Prostate gland (tissue), 2 donors: ENCODE data around the gene CSTPP1. TPM values are rescaled to one million over a fixed set of nuclear protein-coding genes. Genes with fewer than 3 reads are reported as not detected.

ENCODE experiments used
- DNase-seq: peaks from one replicate; pipeline ENCODE4 v3.0.0-alpha.2; 2019; ENCODE audit warnings: low spot score
- H3K27ac ChIP-seq, 2 donors: fragments of 200-600 bp; sonication (generic); 2 replicates each; pipeline ENCODE4 v1.5.1; 2017 to 2019
- H3K27me3 ChIP-seq: fragments of 200-600 bp; sonication (generic); replicated peaks from 2 replicates; pipeline ENCODE4 v1.5.1; 2019; ENCODE audit not compliant: insufficient read depth
- H3K36me3 ChIP-seq, 2 donors: fragments of 200-600 bp; sonication (generic); 1 replicate in 1 of 2; 2 replicates in 1 of 2; pipeline versions ENCODE4 v1.5.1 to v1.8.1; 2017 to 2019
- H3K4me1 ChIP-seq: fragments of 200-600 bp; sonication (generic); replicated peaks from 2 replicates; pipeline ENCODE4 v1.5.1; 2019
- H3K4me3 ChIP-seq, 2 donors: fragments of 200-600 bp; sonication (generic); 2 replicates each; pipeline ENCODE4 v1.5.1; 2017 to 2019
- H3K9me3 ChIP-seq: fragments of 200-600 bp; sonication (generic); 2 replicates; pipeline ENCODE4 v1.5.1; 2017
- POLR2A ChIP-seq: fragments of 450-650 bp; IDR thresholded peaks from one replicate; pipeline ENCODE4 v1.6.1; 2016; ENCODE audit warnings: antibody characterized with exemption, mild to moderate bottlenecking
- POLR2AphosphoS5 ChIP-seq: sonication (generic); formaldehyde crosslinking; IDR thresholded peaks from one replicate; pipeline ENCODE4 v1.6.1; 2017; ENCODE audit warnings: antibody characterized with exemption
- WGBS: methylation state at CpG from one replicate; pipeline ENCODE4 v1.1.5; 2018; 5-methylcytosine and 5-hydroxymethylcytosine counted together
- intact Hi-C: fragments of 100-400 bp; cut with DNase I; formaldehyde crosslinking; loops from one replicate; pipeline ENCODE4 v1.14.2; 2022
- total RNA-seq, 2 donors: library from RNA; depleted of rRNA; stranded (reverse); fragments of >200 nt; gene quantifications; one replicate each; pipeline ENCODE4 v1.1.0, GENCODE V29; 2016
- TF ChIP-seq, protein P1 (sequence below), 4 experiments: fragments of 200-600 bp in 2 of 4; fragments of 450-650 bp in 2 of 4; sonication (generic) in 2 of 4; IDR thresholded peaks; 1 replicate in 3 of 4; 2 replicates in 1 of 4; pipeline ENCODE4 v1.5.1; 2016 to 2019; ENCODE audit warnings: antibody characterized with exemption in 4 of 4, mild to moderate bottlenecking in 2 of 4, moderate library complexity in 2 of 4

CSTPP1 gene
- total RNA-seq, 2 donors from 2014 or later: 28.5 to 47.0 TPM

DNA sequence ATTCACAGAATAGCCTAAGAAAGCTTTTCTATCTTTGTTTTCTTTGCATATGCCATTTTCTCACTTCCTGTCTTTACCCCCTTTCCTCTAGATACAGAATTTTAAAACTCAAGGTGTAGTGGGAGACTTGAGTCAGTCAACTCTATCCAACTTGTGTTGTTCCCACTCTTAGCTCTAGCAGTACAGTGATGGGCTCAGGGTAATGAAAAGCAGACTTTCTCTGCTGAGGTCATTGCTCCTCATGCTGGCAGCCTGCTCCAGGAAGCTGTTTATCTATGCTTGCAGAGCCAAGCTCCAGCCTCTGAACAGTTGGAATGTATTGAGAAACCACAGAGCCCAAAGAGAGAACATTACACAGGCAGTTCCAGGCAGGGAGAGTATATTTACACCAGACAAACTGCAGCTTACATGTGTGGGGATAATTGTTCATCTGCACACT is 68.1 kb downstream of the CSTPP1 start:
- no peak overlapping the region for H3K4me3 ChIP-seq
- H3K36me3 ChIP-seq: no peaks in the 10 kb centered on the region
- H3K9me3 ChIP-seq: no peaks in the 10 kb centered on the region
- peak; percentile 82 for DNase-seq
- H3K4me1 ChIP-seq: no peaks in the 10 kb centered on the region
- H3K27ac ChIP-seq: peak overlapping the region in 1 of 2 donors; percentile 32
- intact Hi-C loops: no loop called here
- peak; percentile 89 for TF ChIP-seq POLR2AphosphoS5
- TF ChIP-seq, protein P1, sequence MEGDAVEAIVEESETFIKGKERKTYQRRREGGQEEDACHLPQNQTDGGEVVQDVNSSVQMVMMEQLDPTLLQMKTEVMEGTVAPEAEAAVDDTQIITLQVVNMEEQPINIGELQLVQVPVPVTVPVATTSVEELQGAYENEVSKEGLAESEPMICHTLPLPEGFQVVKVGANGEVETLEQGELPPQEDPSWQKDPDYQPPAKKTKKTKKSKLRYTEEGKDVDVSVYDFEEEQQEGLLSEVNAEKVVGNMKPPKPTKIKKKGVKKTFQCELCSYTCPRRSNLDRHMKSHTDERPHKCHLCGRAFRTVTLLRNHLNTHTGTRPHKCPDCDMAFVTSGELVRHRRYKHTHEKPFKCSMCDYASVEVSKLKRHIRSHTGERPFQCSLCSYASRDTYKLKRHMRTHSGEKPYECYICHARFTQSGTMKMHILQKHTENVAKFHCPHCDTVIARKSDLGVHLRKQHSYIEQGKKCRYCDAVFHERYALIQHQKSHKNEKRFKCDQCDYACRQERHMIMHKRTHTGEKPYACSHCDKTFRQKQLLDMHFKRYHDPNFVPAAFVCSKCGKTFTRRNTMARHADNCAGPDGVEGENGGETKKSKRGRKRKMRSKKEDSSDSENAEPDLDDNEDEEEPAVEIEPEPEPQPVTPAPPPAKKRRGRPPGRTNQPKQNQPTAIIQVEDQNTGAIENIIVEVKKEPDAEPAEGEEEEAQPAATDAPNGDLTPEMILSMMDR (IDR thresholded peaks at IDR 0.05): no peak
- no peaks in the 10 kb centered on the region for H3K27me3 ChIP-seq

DNA sequence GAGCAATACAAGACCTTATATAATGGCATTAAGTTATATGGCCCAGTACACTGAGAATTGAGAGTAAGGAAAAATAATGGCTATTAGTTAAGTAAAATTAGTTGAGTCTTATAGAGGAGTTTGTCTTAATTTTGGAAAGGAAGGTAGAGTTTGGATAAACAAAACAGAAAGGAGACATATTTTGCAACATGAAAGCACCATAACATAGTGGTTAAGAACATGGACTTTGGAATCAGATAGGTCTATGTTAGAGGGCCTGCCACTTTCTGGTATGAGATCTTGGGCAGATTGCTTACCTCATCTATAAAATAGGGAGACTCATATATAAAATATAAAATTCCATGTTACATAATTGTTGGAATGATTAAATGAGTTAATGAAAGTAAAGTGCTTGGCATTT is 68.9 kb downstream of the CSTPP1 start:
- H3K4me1 ChIP-seq: no peaks in the 10 kb centered on the region
- H3K27me3 ChIP-seq: no peaks in the 10 kb centered on the region
- TF ChIP-seq POLR2AphosphoS5 (no peak), POLR2A (no peak)
- TF ChIP-seq, protein P1 (IDR thresholded peaks at IDR 0.05): no peak

GRCh38 chr11:47007579-47007978 is 71.0 kb downstream of the CSTPP1 start:
- H3K4me1 ChIP-seq: no peaks in the 10 kb centered on the region
- 60% methylated on average over 2 of the region's 2 CpGs for WGBS
- H3K36me3 ChIP-seq: no peaks in the 10 kb centered on the region
- no peaks in the 10 kb centered on the region for H3K9me3 ChIP-seq
- intact Hi-C loops: no loop called here
- no peak overlapping the region for H3K27ac ChIP-seq
- H3K4me3 ChIP-seq: no peak overlapping the region
- H3K27me3 ChIP-seq: no peaks in the 10 kb centered on the region
- no peak for DNase-seq
- TF ChIP-seq, protein P1 (IDR thresholded peaks at IDR 0.05): no peak
- no peak for TF ChIP-seq POLR2A

More for the DNA sequence above, 68.9 kb downstream of the CSTPP1 start:
- intact Hi-C loops: no loop called here
- H3K4me3 ChIP-seq: no peak overlapping the region
- no peaks in the 10 kb centered on the region for H3K9me3 ChIP-seq
- no peaks in the 10 kb centered on the region for H3K36me3 ChIP-seq
- H3K27ac ChIP-seq: peak overlapping the region in 1 of 2 donors; percentile 32
- DNase-seq: no peak

GRCh38 chr11:47010179-47010578 is 73.6 kb downstream of the CSTPP1 start:
- DNase-seq: no peak
- H3K36me3 ChIP-seq: no peaks in the 10 kb centered on the region
- no peaks in the 10 kb centered on the region for H3K9me3 ChIP-seq
- no peaks in the 10 kb centered on the region for H3K4me1 ChIP-seq
- intact Hi-C loops: no loop called here
- TF ChIP-seq, protein P1 (IDR thresholded peaks at IDR 0.05): no peak
- TF ChIP-seq POLR2A (no peak), POLR2AphosphoS5 (no peak)
- no peaks in the 10 kb centered on the region for H3K27me3 ChIP-seq
- 80% methylated on average over 4 of the region's 4 CpGs for WGBS
- H3K4me3 ChIP-seq: no peak overlapping the region
- H3K27ac ChIP-seq: no peak overlapping the region

- intact Hi-C loops: no loop called here
- TF ChIP-seq POLR2A (no peak), POLR2AphosphoS5 (no peak)
- TF ChIP-seq, protein P1 (IDR thresholded peaks at IDR 0.05): no peak
- Histone ChIP-seq H3K27ac (no peak overlapping the region), H3K27me3 (no peaks in the 10 kb centered on the region), H3K4me1 (no peaks in the 10 kb centered on the region), H3K9me3 (no peaks in the 10 kb centered on the region), H3K36me3 (no peaks in the 10 kb centered on the region), H3K4me3 (no peak overlapping the region)
- 100% methylated on average over 3 of the region's 3 CpGs for WGBS
- no peak for DNase-seq
Measured at GRCh38 chr11:47014097-47014496, 77.5 kb downstream of the CSTPP1 start.
